Liver (tissue), 9 donors: ENCODE results near the gene TLE4. TPM values are rescaled to one million over a fixed set of nuclear protein-coding genes. Genes with fewer than 3 reads are reported as not detected.

ENCODE experiments used
- DNase-seq: peaks from one replicate; pipeline ENCODE4 v3.0.0-alpha.2; 2017; ENCODE audit warnings: low spot score
- H3K27ac ChIP-seq, 2 donors: one replicate each; pipeline ENCODE4 v1.7.0; 2013; ENCODE audit warnings: inconsistent platforms in 2 of 2, low read length in 2 of 2, control low read depth in 1 of 2, low read depth in 1 of 2, mild to moderate bottlenecking in 1 of 2
- H3K27me3 ChIP-seq, 4 donors: one replicate each; pipeline versions ENCODE4 v1.6.1 to v1.7.0; 2013; ENCODE audit warnings: low read length in 3 of 4, inconsistent platforms in 1 of 4, mild to moderate bottlenecking in 1 of 4, moderate library complexity in 1 of 4; ENCODE audit not compliant: control insufficient read depth in 4 of 4, insufficient read depth in 4 of 4
- H3K36me3 ChIP-seq, 4 donors: one replicate each; pipeline versions ENCODE4 v1.6.1 to v1.7.0; 2013; ENCODE audit warnings: low read length in 3 of 4, mild to moderate bottlenecking in 3 of 4, low read depth in 1 of 4, moderate library complexity in 1 of 4; ENCODE audit not compliant: control insufficient read depth in 4 of 4, insufficient read depth in 3 of 4
- H3K4me1 ChIP-seq, 4 donors: one replicate each; pipeline versions ENCODE4 v1.6.1 to v1.7.0; 2013; ENCODE audit warnings: low read length in 3 of 4, mild to moderate bottlenecking in 3 of 4, moderate library complexity in 1 of 4; ENCODE audit not compliant: control insufficient read depth in 4 of 4, insufficient read depth in 4 of 4
- H3K4me3 ChIP-seq, 3 donors: one replicate each; pipeline versions ENCODE4 v1.6.1 to v1.7.0; 2013; ENCODE audit warnings: low read length in 3 of 3, control low read depth in 1 of 3, low read depth in 1 of 3, mild to moderate bottlenecking in 1 of 3
- H3K9ac ChIP-seq, 2 donors: one replicate each; pipeline ENCODE4 v1.7.0; 2013; ENCODE audit warnings: low read length in 2 of 2, mild to moderate bottlenecking in 2 of 2, moderate library complexity in 2 of 2, control low read depth in 1 of 2, low read depth in 1 of 2
- H3K9me3 ChIP-seq, 4 donors: one replicate each; pipeline versions ENCODE4 v1.6.1 to v1.7.0; 2013; ENCODE audit warnings: low read length in 3 of 4; ENCODE audit not compliant: control insufficient read depth in 4 of 4
- ATF3 ChIP-seq: IDR thresholded peaks from 2 replicates; pipeline ENCODE4 v1.6.1; 2016; ENCODE audit warnings: antibody characterized with exemption
- CTCF ChIP-seq: fragments of 150-350 bp; IDR thresholded peaks from 2 replicates; pipeline ENCODE4 v1.5.1; 2017; ENCODE audit warnings: improper control_type of control experiment, low read depth, low read length; ENCODE audit not compliant: missing input control
- EGR1 ChIP-seq, 2 donors: IDR thresholded peaks; 2 replicates each; pipeline ENCODE4 v1.6.1; 2016 to 2018; ENCODE audit warnings: antibody characterized with exemption in 2 of 2, low read depth in 2 of 2
- FOXA1 ChIP-seq: IDR thresholded peaks from 2 replicates; pipeline ENCODE4 v1.6.1; 2016; ENCODE audit warnings: antibody characterized with exemption
- FOXA2 ChIP-seq: IDR thresholded peaks from 2 replicates; pipeline ENCODE4 v1.6.1; 2016; ENCODE audit warnings: antibody characterized with exemption
- GABPA ChIP-seq, 2 donors: IDR thresholded peaks in 1 of 2; conservative IDR thresholded peaks in 1 of 2; 2 replicates each; pipeline ENCODE4 v1.6.1; 2016; ENCODE audit warnings: antibody characterized with exemption in 2 of 2, mild to moderate bottlenecking in 1 of 2, moderate library complexity in 1 of 2
- HNF4A ChIP-seq, 2 donors: conservative IDR thresholded peaks; 2 replicates each; pipeline ENCODE4 v1.6.1; 2016; ENCODE audit warnings: antibody characterized with exemption in 2 of 2, mild to moderate bottlenecking in 2 of 2
- HNF4G ChIP-seq: IDR thresholded peaks from 2 replicates; pipeline ENCODE4 v1.6.1; 2016; ENCODE audit warnings: antibody characterized with exemption
- JUND ChIP-seq, 2 donors: IDR thresholded peaks; 2 replicates each; pipeline ENCODE4 v1.6.1; 2016; ENCODE audit warnings: antibody characterized with exemption in 2 of 2
- MAX ChIP-seq: IDR thresholded peaks from 2 replicates; pipeline ENCODE4 v1.6.1; 2016; ENCODE audit warnings: antibody characterized with exemption
- NR2F2 ChIP-seq: IDR thresholded peaks from 2 replicates; pipeline ENCODE4 v1.6.1; 2016; ENCODE audit warnings: antibody characterized with exemption
- RAD21 ChIP-seq, 2 donors: IDR thresholded peaks; 2 replicates each; pipeline ENCODE4 v1.6.1; 2016; ENCODE audit warnings: antibody characterized with exemption in 2 of 2, mild to moderate bottlenecking in 2 of 2
- REST ChIP-seq: IDR thresholded peaks from 2 replicates; pipeline ENCODE4 v1.6.1; 2016; ENCODE audit warnings: antibody characterized with exemption, mild to moderate bottlenecking
- RXRA ChIP-seq, 2 donors: IDR thresholded peaks; 2 replicates each; pipeline ENCODE4 v1.6.1; 2017 to 2018; ENCODE audit warnings: antibody characterized with exemption in 2 of 2, mild to moderate bottlenecking in 1 of 2
- SP1 ChIP-seq: IDR thresholded peaks from 2 replicates; pipeline ENCODE4 v1.6.1; 2018; ENCODE audit warnings: antibody characterized with exemption, mild to moderate bottlenecking
- TAF1 ChIP-seq: conservative IDR thresholded peaks from 2 replicates; pipeline ENCODE4 v1.6.1; 2016; ENCODE audit warnings: antibody characterized with exemption, mild to moderate bottlenecking
- YY1 ChIP-seq: IDR thresholded peaks from 2 replicates; pipeline ENCODE4 v1.6.1; 2016; ENCODE audit warnings: antibody characterized with exemption, mild to moderate bottlenecking
- ZBTB33 ChIP-seq: IDR thresholded peaks from 2 replicates; pipeline ENCODE4 v1.6.1; 2016; ENCODE audit warnings: antibody characterized with exemption
- WGBS: extraction: QIAGEN DNeasy Blood & Tissue Kit; methylation state at CpG from one replicate; pipeline ENCODE4 v1.1.7; 2013; 5-methylcytosine and 5-hydroxymethylcytosine counted together
- polyA plus RNA-seq, 2 donors: library from polyadenylated mRNA; stranded (reverse) in 1 of 2; unstranded in 1 of 2; fragments of 200-250 nt in 1 of 2; fragments of >200 nt in 1 of 2; fragmentation: Nextera tagmentation in 1 of 2; extraction: Ambion mirVana in 1 of 2; gene quantifications; one replicate each; pipeline versions ENCODE4 v1.2.1 to v1.2.3, GENCODE V29; 2013 to 2015
- total RNA-seq, 2 donors: library from RNA; depleted of rRNA; stranded (reverse); fragments of >200 nt; gene quantifications; one replicate each; pipeline ENCODE4 v1.2.3, GENCODE V29; 2014
- donor health status: healthy.
- donor health status: healthy.
- donor health status: healthy.
- donor health status: healthy.
- donor health status: healthy.

The TLE4 gene
- total and polyA plus RNA-seq, 4 donors, result 2.5 to 6.6 (median 4.7) TPM

GRCh38 chr9:79592726-79593493 lies 21.1 kb downstream of the TLE4 start:
- Histone ChIP-seq H3K27me3 (no peaks in the 10 kb centered on the region), H3K4me3 (no peak overlapping the region), H3K4me1 (no peaks in the 10 kb centered on the region), H3K36me3 (no peaks in the 10 kb centered on the region), H3K9me3 (no peaks in the 10 kb centered on the region), H3K9ac (no peak overlapping the region), H3K27ac (no peak overlapping the region)
- no peak for DNase-seq
- 79% methylated on average over 4 of the region's 4 CpGs for WGBS
- TF ChIP-seq FOXA2 (peak; percentile 68), RAD21 (IDR thresholded peaks at IDR 0.05) (no peak), NR2F2 (no peak)

GRCh38 chr9:79598562-79599345 lies 27.0 kb downstream of the TLE4 start:
- H3K4me3 ChIP-seq, result no peak overlapping the region
- no peaks in the 10 kb centered on the region for H3K27me3 ChIP-seq
- no peak overlapping the region for H3K27ac ChIP-seq
- H3K9me3 ChIP-seq, result peaks cover 0 to 3% (median 0%) of the 10 kb centered on the region in 4 donors
- no peak for TF ChIP-seq GABPA (IDR thresholded peaks at IDR 0.05 in 1 of 2, conservative IDR thresholded peaks at IDR 0.05 in 1 of 2)
- no peak for TF ChIP-seq REST
- TF ChIP-seq ATF3, result no peak
- no peak for TF ChIP-seq HNF4A (conservative IDR thresholded peaks at IDR 0.05)
- no peak for TF ChIP-seq TAF1
- TF ChIP-seq CTCF, result no peak
- TF ChIP-seq ZBTB33, result no peak
- TF ChIP-seq YY1, result no peak
- TF ChIP-seq SP1, result no peak
- no peak for TF ChIP-seq FOXA1
- no peak for TF ChIP-seq FOXA2
- no peak for TF ChIP-seq NR2F2
- TF ChIP-seq JUND (IDR thresholded peaks at IDR 0.05), result no peak
- no peak for TF ChIP-seq RAD21 (IDR thresholded peaks at IDR 0.05)
- no peak for TF ChIP-seq MAX
- TF ChIP-seq RXRA (IDR thresholded peaks at IDR 0.05), result no peak
- TF ChIP-seq EGR1 (IDR thresholded peaks at IDR 0.05; ENCODE audit: low read depth in 2 of 2), result no peak
- no peak for TF ChIP-seq HNF4G
- H3K9ac ChIP-seq, result no peak overlapping the region
- WGBS, result 77% methylated on average over 4 of the region's 4 CpGs
- no peaks in the 10 kb centered on the region for H3K36me3 ChIP-seq
- H3K4me1 ChIP-seq, result no peaks in the 10 kb centered on the region
- DNase-seq, result no peak
